Measurements from ENCODE around the gene TST.

DNA sequence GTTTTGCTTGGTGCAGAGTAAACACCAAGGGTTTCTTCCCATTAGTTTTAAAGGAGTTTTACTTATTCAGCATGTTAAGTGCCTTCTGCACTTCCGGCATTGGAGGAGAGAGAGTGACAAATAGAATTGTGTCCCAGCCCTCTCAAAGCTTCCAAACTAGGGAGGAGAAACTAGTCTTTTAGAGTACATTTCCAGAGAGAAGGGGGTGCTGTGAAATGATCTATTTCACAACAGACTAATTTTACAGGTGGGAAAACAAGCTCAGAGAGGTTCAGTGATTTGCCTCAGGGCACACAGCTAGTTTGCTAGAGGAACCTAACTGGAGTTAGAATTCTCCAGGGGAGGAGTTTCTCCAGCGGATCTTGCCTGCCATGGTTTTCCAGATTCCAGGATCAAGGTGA lies 12.9 kb upstream of the TST start:
- no peak for TF ChIP-seq POLR2A (IDR thresholded peaks at IDR 0.05)
- TF ChIP-seq, protein P1, sequence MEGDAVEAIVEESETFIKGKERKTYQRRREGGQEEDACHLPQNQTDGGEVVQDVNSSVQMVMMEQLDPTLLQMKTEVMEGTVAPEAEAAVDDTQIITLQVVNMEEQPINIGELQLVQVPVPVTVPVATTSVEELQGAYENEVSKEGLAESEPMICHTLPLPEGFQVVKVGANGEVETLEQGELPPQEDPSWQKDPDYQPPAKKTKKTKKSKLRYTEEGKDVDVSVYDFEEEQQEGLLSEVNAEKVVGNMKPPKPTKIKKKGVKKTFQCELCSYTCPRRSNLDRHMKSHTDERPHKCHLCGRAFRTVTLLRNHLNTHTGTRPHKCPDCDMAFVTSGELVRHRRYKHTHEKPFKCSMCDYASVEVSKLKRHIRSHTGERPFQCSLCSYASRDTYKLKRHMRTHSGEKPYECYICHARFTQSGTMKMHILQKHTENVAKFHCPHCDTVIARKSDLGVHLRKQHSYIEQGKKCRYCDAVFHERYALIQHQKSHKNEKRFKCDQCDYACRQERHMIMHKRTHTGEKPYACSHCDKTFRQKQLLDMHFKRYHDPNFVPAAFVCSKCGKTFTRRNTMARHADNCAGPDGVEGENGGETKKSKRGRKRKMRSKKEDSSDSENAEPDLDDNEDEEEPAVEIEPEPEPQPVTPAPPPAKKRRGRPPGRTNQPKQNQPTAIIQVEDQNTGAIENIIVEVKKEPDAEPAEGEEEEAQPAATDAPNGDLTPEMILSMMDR (IDR thresholded peaks at IDR 0.05): no peak
